H54 (cell line): ENCODE data around the gene RAMACL.

Experiments
- DNase-seq: peaks from one replicate; pipeline ENCODE4 v3.0.0; 2011; ENCODE audit warnings: low spot score, mixed read lengths; ENCODE audit not compliant: insufficient read length
- FAIRE-seq: peaks from 3 replicates; lab custom pipeline; 2011; peaks lifted over from hg19 to GRCh38; lab: Jason Lieb, UNC
- POLR2A ChIP-seq: IDR thresholded peaks from 2 replicates; pipeline ENCODE4 v1.6.1; 2011; ENCODE audit warnings: low read depth, mild to moderate bottlenecking, low read length

RAMACL gene

DNA sequence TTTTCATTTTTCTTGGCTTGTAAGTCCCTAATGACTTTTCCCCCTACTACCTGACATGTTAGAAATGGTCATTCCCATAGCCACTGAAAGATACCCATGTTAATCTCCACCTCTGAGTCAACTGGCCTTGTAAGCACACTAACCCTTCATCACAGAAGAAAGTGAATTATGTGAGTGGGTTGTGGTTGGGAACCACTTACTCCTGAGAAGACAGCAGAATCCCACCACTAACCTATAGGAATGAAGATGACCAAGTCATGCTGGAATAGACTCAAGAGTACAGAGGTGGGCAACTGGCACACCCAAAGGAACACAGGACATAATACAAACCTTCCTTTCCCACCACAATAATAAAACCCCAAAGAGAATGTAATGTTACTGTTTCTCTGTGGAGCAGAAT, 30.1 kb downstream of the RAMACL start:
- DNase-seq (no peak), FAIRE-seq (no peak)
- no peak for TF ChIP-seq POLR2A

DNA sequence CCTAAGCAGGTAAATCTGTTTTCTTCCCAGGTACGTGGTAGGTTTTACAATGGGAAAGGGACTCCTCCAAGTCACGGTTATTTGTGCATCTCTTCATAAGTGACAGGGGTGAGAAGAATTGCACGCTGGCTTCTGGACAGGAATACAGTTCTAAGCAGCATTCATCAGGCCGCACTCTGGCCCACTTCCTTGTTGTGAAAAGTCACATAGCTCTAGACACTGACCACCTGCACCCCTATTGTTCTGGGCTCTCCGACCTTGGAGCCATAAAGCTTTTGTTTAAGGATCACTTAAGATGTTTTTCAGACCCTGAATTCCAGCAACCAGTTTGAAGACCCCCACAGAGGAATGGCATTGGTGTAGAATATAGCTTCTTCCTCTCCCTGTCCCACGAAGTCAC, 31.4 kb downstream of the RAMACL start:
- no peak for TF ChIP-seq POLR2A
- no peak for FAIRE-seq
- DNase-seq, result no peak

- no peak for DNase-seq
- TF ChIP-seq POLR2A, result no peak
Measured at GRCh38 chr6:166554316-166554715, 32.2 kb downstream of the RAMACL start.

GRCh38 chr6:166553563-166554271, 32.8 kb downstream of the RAMACL start:
- FAIRE-seq, result no peak
- peak; percentile 35 for DNase-seq
- no peak for TF ChIP-seq POLR2A

More at GRCh38 chr6:166554316-166554715, 32.2 kb downstream of the RAMACL start:
- FAIRE-seq, result no peak

GRCh38 chr6:166552600-166552999, 33.9 kb downstream of the RAMACL start:
- TF ChIP-seq POLR2A, result no peak
- no peak for DNase-seq
- no peak for FAIRE-seq

- no peak for FAIRE-seq
- no peak for TF ChIP-seq POLR2A
Measured at GRCh38 chr6:166551754-166552495, 34.6 kb downstream of the RAMACL start.

GRCh38 chr6:166546653-166547052, 39.8 kb downstream of the RAMACL start:
- DNase-seq (no peak), FAIRE-seq (no peak)
- no peak for TF ChIP-seq POLR2A

More at GRCh38 chr6:166551754-166552495, 34.6 kb downstream of the RAMACL start:
- no peak for DNase-seq

- FAIRE-seq, result no peak
- TF ChIP-seq POLR2A, result no peak
- no peak for DNase-seq
Measured at GRCh38 chr6:166545156-166546034, 41.1 kb downstream of the RAMACL start.

DNA sequence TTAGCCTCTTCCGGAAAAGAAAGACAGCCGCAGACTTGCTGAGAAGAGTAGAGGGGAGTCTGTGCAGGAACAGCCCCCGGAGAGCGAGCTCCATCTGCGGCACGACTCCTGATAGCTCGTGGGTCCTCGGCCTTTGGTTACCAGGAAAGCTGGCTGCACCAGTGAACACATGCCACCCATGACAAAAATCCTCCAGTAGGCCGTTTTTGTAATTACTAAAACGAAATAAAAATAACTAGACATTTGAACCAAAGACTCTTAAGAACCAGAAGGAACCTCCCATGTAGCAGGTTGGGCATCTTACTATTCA, 42.2 kb downstream of the RAMACL start:
- TF ChIP-seq POLR2A, result no peak
- no peak for FAIRE-seq
- no peak for DNase-seq

DNA sequence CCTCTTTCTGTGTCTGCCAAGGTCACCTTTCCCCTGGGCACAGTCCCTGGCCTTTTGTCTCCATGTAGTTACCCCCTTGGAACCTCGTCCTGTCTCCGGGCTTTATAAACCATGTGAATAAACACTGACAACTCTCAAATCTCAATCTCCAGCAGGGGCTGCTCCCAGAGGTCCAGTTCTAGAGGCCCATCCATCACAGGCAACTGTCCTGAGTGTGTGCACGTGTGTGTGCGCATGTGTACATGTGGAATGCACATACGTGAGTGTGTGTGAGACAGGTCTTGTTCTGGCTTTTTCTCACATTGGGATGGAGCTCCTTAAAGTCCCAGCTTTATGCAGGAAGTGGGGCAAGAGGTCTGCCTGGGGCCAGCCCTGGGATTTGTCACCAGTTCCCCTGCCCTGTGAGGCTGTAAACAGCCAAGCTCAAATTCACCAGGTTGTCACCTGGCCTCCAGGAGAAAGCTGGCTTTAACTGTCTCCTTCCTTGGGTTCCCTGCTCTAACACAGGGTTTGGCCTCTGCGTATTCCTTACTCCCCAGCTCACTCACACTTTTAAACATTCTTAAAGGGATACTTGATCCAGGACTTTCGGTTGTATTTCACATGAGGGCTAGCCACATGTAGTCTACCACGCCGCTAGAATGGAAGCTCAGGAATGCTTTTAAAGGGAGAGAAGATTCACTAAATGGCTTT, 42.7 kb downstream of the RAMACL start:
- TF ChIP-seq POLR2A, result no peak
- no peak for FAIRE-seq
- DNase-seq, result no peak

DNA sequence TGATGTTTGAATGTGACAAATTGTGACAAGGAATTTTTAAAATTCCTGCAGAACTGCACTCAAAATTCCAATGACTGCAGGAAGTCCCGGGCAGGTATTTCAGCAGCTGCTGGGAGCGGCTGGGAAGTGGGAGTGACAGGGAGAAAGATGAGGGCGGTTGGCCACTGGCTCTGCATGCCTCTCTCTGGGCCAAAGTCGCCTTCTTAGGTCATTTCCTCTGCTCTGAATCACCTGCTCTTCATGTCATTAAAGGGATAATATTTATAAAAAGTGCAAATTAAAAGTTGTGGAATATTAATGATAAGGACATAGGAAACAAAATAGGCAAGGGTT, 43.9 kb downstream of the RAMACL start:
- no peak for TF ChIP-seq POLR2A
- FAIRE-seq, result no peak
- DNase-seq, result peak; percentile 51

- FAIRE-seq (no peak), DNase-seq (no peak)
Measured at GRCh38 chr6:166541876-166542579, 44.5 kb downstream of the RAMACL start.

DNA sequence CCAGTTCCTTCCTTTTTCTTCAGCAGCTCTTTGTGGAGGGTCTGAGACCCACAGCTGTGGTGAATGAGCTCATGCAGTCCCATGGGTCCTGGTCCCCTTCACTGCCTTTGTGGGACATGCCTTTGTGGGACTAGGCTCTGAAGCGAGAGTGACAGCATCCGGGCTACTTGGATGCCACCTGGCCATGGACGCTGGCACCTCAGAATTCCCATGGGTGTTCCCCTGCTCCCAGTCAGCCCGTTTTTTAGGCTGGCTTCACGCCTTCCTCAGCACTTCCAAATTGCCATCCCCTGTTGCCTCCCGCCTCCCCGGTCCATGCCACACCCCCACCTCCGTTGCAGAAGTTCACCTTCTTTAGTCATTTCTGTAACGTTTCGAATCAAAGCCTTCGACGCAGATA, 45.1 kb downstream of the RAMACL start:
- no peak for DNase-seq
- no peak for TF ChIP-seq POLR2A
- no peak for FAIRE-seq

More at GRCh38 chr6:166541876-166542579, 44.5 kb downstream of the RAMACL start:
- TF ChIP-seq POLR2A, result no peak
